Stimulated activated CD4-positive, alpha-beta T cell treated with anti-CD3 and anti-CD28 coated beads, Interleukin-1b, Interleukin-23, amount 100 ng/mL, for 24 hours (primary cell): ENCODE results near the gene TWIST1.

Experiments
- DNase-seq, 4 experiments: peaks; one replicate each; pipeline ENCODE4 v3.0.0-alpha.2; 2020; ENCODE audit warnings: low read depth in 4 of 4, low spot score in 1 of 4

Gene TWIST1

DNA sequence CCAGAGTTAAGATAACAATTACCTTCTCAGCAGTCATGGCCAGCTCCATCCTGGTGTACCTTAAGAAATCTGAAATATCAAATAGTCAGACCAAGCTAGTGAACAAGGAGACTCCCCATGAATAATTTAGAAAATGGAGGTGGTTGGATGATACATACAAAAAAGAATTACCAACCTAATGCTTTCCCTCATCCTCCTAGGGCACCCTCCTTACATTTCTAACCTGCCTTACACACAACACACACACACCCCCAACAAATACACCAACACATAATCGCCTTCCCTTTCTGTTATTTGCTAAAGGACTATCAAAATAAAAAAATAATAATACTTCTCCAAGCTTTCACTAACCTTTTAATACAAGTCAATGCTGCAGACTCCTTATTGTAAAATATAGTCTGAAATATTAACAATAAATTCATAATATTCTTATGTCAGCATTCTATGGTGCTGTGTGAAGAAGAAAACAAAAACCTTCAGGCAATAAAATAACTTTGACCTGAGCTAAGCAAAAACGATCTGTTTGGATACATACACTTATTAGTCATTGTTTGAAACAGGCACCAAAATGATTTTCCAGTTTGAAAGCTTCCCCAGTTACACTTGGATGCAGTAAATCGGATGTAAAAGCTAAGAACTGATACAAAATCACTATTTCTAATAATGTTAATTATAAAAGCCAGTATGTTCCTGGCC is 3.4 kb downstream of the TWIST1 start:
- DNase-seq, result no peak

DNA sequence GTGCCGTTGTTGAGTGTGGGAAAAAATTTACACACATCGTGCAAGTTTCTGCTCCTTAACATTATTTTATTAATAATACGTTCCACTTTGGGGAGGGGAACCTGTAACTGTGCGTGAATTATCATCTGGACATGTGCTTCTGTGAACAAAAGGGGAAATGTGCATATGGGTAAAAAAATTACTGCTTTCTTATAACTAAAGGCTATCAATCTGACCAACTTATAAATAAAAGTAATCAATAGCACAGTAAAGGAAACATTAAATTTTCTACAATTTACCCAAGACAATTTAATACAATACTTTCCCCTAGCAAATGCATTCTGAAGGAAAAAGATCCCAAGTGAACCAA is 4.5 kb downstream of the TWIST1 start:
- DNase-seq, result no peak

DNA sequence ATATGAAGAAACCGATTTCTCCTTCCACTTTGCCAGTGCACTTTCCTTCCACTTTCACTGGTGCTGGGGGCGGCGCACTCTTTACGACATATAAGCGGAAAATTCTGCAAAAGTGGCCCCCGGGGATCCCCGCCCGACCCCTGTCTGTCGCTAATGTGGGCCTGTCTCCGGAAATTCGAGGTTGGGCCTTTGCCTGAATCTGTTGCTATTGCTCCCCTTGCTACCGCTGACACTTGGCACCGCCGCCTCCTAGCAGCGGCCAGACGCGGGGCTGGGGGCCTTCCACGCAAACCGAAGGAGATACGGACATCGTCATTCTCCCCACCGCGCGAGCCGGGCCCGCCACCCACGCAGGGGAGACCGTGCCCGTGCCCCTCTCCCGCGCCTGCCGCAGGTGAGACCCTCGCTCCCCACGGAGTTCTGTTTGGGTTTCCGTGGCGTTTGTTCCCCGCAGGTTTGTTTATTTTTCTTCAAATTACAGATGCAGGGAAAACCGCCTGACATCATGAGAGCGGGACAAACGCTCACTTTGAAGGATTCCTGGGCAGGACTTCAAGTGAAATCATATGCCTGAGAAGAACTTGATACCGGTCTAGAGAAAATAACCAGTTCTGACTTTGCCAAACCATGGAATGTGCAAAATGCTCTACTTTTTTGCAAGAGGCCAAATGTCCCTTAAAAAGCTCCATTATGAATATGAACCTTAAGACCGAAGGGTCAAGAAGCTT is 5.0 kb downstream of the TWIST1 start:
- DNase-seq, result no peak

DNA sequence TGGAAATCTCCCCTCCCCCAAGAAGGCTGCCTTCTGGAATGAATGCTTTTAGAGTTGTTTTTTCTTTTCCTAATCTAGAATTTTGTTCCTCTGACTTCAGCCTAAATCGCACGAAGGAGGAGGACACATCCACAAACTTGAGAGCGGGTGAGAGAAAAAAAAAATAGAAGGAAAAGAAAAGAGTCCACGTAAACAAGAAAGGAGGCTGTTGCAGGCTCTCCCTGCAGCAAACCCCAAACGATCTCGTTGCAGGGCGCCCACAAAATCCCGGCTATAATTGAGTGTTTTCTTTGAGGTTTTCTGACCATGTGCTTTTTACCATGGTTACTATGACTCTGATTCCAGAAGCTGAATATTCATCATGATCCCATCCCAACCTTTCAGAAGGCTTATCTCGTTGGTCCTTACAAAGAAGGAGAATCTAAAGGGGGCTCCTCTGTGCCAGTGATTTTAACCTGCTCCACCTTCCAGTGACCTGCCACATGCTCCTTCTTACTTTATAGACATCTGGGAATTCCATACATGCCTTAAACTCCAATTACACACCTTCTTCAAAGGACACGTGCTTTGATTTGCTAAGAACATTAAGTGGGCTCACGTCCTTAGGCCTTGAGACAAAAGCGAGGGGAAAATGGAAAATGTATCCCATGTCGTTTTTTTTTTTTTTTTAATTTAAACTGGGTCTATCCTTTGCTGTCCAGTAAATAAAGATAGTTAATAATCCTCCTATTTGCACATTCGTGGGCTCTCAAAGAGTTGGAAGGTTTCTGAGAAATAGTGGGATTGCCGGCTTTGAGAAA is 5.8 kb downstream of the TWIST1 start:
- DNase-seq, result no peak

DNA sequence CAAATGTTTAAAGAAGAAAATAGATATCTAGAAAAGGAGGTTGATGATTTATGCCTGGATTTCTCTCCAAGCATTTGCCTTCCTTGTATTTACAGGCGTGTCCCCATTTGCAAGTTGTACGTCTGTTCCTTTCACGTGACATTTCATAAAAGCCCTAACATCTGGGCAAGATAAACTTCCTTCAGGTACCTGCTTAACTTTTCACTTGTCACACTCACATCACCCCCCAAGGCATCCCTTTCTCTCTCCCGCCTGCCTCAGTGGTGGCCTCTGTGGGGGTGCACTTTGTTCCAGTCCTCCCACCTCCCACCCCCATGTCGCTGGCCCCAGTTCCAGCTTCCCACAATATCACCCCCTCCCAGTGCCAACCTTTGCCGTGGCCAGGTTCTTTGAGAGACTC is 6.7 kb downstream of the TWIST1 start:
- no peak for DNase-seq

GRCh38 chr7:19110026-19110730 is 7.3 kb downstream of the TWIST1 start:
- no peak for DNase-seq

DNA sequence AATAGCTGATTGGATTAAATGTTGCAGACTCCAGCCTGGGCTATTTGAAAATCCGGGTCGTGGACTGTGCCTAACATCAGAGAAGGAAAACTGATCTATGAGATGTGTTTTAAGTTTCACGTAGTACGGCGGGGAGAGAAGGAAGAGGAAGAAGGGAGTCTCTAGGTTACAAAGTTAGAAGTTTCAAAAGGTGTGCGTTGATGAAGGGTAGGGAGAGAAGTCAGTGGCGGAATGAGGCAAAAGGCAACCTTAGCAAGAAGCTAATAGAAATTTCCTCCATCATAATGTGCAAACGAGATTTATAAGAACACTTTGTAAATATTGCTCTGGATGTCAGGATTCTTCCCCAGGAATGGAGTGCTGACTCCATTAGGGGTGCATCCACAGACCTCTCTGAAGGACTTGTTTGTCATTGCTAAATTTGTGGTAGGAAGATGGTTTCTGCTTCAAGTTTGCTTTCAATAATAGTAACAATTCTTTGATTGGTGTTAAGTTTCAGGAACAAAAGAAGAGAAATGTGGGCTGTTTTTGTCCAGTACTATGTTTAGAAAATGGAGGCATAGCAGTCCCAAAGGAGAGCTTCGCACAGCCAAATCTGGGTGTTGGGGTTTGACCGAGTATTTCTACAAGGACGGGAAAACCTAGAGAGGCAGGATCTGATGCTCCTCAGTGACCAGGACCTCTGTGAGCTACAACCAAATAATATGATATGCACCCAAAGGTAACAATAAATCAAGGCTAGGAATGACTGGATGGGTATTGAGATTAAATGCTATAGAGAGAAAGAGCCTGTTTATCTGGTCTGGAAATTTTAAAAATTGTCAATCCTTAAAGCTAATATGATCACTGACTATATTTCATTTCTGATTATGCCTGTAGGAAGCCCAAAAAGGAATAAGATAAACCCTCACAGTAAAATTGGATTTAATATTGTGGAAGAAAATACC is 8.2 kb downstream of the TWIST1 start:
- no peak for DNase-seq

GRCh38 chr7:19107356-19108146 is 9.9 kb downstream of the TWIST1 start:
- no peak for DNase-seq

DNA sequence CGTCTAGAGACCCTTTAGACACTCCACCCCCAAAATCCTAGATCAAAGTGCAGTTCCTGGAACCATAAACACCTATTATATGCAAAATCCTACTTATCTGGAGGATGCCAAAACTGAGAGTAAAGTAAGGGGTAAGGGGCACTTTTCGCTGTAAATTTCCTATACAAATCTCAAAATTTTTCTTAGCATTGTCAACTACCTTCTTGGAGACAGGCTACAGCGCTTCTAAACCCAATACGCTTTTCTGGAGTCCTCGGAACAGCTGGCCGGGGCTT is 10.4 kb downstream of the TWIST1 start:
- no peak for DNase-seq

DNA sequence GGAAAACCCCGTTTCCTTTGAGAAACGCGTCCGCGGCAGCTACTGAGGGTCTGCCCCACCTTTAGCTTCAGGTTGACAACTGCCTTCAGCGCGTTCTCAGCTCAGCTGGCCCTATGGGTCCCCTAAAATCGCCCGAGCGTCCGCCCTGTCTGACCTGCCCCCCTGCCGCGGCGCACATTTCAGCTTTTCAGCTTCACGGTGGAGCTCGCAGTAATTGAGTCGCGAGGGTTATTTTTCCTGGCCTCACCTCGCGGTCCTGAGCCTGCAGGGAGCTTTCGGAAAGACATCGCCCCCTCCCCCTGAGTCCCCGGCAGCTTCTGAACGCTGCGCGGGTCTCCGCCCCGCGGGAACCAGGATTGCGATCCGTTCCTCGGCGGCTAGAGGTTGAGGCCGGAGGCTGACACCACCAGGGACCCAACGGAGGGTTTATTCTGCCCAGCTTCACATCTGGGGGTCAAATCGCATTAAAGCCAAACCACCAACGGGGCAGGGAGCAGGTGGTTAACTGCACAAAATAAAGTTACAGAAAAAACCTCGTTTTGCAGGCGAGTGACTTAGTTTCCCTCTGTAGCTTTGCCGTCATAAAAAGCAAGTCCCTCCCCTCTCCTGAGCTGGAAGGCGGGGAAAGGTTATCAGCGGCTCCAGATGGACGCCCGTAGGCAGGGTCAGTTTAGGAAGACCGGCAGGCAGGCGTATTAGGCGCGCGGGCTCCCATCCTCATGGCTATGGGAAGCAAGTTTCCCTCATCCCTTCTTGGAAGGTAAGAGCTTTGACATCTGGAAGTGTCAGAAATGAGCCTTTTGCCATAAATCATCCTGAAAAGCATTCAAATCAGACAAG is 11.0 kb downstream of the TWIST1 start:
- no peak for DNase-seq

DNA sequence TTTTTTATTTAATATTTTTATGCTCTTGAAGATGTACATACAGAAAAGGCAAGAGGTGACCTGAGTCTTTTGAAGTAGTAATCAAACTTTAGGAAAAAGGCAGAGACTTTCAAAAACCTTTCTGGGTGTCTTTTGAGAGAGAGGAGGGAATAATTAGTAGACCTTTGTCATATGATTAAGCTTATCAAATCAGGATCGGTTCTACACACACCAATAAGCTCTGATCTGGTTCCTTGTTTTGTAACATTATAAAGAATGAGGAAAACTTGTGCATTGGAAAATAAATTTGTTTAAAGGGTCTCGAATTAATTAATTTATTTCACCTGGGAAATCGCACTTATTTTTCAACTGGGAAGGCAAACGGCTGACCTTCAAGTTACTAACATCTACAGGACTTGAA is 11.9 kb downstream of the TWIST1 start:
- DNase-seq, result no peak

DNA sequence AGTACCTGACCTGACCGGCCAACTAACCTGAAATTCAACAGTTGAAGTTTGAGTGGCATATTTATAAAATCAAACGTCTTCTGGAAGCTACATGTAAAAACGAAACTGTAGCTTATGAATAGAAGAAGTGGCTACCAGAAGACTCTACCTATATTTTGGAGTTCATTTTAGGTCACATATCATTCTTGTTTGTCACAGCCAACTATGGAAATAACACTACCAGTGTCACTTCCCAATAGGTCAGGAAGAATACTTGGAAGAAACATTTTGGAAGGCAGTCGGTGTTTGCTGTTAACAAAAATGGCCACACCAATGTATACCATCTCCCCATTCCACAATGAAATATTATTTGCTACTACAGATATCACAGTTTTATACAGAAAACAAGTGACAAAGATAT is 12.6 kb downstream of the TWIST1 start:
- no peak for DNase-seq

GRCh38 chr7:19102884-19103283 is 14.6 kb downstream of the TWIST1 start:
- DNase-seq, result no peak

- DNase-seq, result no peak
These were observed 15.5 kb downstream of the TWIST1 start for GRCh38 chr7:19101909-19102308.

- DNase-seq, result no peak
These were observed 16.0 kb downstream of the TWIST1 start for GRCh38 chr7:19101472-19101871.

DNA sequence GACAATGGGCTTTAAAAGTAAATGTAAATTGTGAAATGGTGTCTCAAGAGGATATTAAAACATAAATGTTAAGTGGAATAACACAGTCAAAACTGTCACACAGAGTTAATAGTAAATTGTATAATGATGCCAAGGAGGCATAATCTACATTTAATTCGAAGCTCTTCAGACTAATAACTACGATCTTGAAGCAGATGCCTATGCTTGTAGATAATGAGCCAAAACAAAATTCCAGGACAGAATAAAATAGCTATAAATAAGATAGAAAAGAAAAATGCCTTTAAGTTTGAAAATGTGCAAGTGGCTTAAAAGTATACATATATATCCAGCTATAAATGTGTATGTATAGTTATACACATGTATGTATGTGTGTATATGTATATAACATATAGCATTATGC is 17.5 kb downstream of the TWIST1 start:
- DNase-seq, result no peak

DNA sequence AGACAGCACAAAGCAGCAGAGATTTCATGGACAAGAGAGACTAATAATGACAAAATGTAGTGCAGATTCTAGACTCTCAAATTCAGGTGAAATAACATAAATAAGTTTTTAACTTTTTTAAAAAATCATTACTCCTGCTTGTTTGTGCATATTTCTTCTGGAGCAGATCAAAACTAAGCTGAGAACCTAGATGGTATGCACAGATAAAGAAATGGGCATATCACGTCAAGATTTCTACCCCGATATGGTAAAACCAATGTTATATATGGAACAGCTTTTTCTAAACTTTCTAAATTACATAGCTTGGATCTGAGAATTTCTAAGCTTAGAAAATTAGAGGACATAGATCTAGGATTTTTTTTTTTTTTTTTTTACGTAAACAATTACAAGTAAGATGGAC is 18.2 kb downstream of the TWIST1 start:
- no peak for DNase-seq

- no peak for DNase-seq
These were observed 18.9 kb downstream of the TWIST1 start for GRCh38 chr7:19098510-19098909.
